ENCODE data around the gene ANKRD11.
"Not testable (repeated sequence)": the region's sequence is repeated elsewhere in the genome, so short reads cannot be mapped to it uniquely, and the experiment has no call there.

The ANKRD11 gene

DNA sequence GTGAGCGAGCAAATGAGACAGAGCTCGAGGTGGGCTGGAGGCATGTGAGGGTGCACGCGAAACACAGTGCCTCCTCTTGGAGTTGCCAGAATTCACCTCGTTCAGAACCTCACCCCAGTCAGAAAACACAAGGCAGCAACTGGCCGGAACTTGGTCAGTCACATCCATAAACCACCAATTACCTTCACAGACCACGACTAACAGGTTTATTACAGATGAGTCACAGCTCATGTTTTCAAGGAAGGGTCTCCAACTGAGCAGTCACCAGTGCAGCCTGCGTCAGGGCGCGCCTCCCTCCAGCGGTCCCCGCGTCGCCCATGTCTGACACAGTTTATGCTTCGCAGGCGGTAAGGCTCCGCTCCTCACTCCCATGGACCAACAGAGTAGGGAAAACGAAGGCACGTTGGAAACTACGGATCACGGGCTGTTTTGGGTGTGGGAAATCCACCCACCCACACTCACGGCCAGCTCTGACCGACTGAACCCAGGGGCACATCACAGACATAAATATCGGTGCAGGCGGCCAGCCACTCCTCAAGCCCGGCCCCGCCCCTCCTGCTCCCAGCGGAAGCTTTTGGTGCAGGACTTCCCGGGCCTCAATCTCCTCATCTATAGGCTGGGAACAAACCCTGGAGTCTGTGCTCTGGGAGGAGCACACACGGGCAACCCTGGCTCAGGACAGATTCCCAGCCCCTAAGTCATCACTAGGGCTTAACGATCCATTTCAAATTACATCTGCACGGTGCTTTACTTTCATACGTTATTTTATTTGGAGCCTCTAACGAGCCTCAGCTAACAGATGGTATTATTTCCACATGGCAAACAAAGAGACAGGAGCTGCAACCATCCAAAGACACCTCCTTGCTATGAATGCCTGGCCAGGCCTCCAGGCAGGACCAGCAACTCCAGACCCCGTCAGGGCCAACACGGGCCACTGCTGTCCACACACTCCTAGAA lies 146.6 kb downstream of the ANKRD11 start:
- DNase-seq = no peak

DNA sequence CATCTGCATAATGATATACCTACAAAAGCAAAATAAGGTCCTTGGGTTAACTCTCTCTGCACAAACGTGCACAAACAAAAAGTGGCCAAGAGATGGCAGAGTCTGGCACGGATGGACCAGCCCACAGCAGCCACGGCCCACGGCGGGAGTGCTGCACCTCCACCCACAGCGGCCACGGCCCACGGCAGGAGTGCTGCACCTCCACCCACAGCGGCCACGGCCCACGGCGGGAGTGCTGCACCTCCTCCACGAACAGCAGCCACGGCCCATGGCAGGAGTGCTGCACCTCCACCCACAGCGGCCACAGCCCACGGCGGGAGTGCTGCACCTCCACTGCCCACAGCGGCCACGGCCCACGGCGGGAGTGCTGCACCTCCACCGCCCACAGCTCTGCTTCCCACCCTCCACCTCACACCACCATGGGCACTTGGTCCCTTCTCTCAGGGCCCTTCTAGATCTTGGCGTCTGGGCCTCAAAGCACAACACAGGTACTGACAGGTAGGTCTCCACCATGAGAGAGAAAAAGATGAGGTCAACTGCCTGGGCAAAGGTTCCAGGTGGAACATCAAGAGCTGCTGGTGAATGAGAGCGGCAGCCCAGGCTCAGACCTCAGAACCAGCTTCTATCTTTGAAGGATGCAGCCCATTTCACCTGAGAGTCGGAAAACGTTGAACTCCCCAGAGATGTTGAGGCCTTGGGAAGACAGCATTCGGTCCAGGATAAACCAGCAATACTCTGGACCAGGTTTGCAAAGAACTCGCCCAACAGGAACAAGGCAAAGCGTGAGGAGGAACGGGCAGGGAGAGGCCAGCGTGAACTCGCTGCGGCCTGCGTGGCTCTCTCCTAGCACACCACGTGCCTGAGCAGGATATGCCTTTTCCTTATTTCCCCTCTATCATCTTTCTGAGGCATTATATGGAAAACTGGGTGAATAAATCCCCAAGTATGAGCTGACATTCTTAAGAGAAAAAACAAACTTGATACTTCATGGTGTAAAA lies 148.4 kb downstream of the ANKRD11 start:
- no peak for DNase-seq

DNA sequence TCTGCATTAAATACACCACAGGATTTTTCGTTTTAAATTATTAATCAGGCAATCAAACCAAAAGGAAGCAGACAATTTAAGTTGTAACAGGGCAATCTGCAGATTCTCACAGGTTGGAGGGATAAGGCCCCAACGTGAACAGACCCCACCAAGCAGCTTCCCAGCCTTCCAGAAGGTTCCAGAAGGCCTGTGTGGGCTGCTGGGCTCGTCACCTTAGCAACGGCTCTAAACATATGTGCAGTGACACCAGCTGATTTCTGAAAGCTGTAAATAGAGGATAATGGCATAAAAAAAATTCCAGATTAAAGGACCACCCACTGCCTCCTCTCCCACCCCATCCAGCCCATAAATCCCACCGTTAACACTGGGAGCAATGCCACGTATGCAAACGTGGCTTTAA lies 149.1 kb downstream of the ANKRD11 start:
- no peak for DNase-seq

DNA sequence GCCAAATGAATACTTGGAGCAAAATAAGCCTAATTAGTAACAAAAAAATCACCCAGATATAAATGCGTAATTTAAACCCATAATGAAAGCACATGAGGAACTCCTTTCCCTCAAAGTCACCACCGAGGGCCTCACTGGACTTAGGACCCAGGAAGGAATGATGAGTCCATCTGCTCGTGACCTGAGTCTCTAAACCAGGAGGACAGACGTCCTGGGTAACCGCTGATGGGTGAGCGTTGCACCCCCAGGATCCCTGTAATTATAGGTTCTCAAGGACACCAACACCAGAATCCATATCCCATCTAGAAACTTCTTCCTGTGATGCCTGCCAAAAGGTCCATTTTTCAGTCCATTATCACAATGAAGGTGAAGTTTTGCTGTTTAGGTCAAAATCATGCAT lies 151.5 kb downstream of the ANKRD11 start:
- DNase-seq = no peak

DNA sequence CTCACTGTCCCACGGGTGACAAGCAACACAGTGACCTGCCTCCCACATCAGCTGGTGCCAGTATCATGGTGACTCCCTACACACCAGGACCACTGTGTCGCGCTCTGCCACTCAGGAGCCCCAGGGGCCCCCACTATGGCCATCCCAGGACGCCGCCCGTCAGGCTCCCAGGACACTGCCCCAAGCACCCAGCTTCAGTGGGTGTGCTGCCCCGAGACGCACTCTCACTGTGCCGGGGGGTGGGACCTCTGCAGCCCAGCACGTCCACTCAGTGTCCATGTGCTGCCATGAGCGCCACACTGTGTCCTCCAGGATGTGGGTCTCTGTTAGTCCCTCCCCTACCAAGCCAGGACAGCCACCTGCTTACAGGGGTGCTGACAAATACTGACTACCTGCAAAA lies 152.4 kb downstream of the ANKRD11 start:
- no peak for DNase-seq

DNA sequence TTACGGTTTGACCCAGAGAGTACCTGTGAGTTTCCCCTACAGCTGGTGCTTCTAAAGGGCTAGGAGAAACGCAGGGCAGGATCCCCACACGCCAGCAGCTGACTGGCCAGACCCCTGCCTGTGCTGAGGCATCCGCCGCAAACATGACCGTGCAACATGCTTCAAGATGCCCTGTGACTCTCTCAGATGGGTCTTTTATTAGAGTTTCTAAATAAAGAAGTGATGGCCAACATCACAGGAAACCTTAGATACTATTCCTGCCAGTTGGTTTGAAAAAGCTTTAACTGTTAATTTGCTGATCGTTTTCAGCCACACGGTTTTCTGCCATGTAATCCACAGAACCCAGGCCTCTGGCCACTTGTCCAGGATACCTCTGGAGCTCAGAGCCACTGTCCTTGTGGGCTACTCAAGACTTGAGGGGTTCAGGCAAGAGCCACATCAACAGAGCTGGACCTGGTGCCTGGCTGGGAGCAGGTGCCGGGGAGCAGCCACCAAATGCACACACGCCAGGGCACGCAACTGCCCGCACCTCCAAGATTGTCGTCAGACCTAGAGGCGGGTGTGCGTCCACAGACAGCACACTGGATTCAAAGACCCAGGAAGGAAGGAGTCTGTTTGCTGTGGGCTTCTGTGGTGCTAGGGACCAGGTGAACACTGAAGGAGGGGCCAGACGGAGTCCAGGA lies 154.4 kb downstream of the ANKRD11 start:
- DNase-seq = no peak

DNA sequence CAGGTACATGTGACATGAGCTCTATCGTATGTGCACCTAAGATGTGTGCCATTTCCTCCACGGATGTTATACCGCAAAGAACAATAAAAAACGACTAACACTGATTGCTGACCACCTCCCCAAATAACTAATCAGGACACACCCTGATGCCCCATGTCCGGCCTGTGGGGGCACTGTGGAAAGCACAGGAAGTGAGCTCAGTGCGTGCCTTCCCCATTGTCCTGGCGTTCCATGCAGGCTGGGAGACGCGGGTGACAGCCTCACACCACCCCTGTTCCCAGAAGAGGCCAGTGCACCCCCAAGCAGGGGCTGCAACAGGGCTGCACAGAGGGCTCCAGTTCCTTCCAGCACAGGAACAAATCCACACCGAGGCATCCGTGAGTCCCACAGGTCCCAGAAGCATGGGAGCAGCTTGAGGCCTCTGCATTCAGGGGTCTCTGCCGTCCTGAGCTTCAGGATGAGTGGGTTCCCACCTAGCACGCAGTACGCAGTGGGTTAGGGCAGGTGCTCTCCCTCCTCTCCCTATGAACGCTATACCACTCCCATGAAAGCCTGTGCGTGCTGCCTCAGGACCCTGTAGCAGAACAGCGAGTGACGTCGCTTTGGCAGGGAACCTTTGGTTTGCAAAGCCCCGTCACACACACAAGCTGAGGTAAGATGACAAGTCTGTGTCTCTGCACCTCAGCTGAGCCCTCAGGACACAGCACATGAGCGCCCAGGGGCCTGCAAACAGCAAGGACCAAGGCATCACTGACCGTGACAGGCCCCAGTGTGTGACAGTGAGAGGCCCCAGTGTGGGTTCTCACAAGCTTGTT lies 155.2 kb downstream of the ANKRD11 start:
- DNase-seq = no peak

DNA sequence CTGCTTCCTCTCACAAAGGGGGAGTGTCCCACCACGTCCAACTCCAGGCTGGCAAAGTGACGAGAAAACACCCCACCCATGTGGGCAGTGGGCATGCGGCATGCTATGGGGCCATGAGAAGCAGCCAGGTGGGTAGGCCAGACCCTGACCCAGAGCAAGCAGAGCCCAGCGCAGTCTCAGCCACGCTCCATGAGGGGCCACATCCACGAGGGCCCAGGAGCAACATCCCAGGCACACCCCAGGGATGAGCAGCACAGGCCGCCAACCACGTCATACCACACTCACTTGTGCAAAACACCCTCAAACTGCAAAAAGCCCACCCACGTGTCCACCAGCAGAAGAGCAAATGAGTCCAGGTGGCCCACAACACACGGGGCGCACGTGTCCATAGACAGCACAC lies 155.9 kb downstream of the ANKRD11 start:
- no peak for DNase-seq

DNA sequence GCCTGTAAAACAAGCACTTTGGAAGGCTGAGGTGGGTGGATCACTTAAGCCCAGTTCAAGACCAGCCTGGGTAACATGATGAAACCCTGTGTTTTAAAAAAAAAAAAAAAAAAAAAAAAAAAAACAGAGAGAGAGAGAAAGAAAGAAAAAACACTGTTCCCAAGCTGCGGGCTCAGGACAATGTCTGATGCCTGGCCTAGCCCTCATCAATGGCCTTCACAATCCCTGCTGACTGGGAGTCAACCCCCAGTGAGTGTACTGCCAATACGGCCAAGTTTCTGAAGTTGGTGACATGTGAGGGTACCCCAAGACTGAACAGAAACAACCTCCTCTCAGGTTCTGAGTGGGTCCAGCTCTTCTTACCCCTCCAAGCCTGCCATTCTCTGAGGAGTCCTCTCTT lies 156.3 kb downstream of the ANKRD11 start:
- DNase-seq = no peak

DNA sequence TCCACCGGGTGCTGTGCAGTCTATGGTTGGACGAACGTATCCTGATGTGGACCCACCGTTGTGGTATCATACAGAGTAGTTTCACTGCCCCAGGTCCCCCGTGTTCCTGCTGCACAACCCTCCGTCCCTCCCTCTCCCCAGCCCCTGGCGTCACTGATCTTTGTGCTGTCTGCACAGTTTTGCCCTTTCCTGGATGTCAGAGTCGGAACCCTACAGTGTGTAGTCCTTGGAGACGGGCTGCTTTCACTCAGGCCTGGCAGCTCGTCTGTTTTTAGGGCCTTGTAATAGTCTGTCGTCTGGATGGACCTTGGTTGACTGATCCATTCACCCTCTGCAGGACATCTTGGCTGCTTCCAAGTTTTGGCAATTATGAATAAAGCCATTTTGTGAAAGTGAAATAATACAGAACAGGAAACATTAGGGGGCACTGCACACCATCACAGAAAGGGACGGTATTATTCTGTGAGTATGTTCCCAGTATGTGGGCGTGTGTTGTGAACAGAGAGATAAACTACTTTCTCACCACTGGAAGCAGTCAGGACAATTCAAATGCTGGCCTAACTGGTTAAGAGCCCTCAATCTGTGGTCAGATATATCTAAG lies 156.9 kb downstream of the ANKRD11 start:
- peak; percentile 69 for DNase-seq

DNA sequence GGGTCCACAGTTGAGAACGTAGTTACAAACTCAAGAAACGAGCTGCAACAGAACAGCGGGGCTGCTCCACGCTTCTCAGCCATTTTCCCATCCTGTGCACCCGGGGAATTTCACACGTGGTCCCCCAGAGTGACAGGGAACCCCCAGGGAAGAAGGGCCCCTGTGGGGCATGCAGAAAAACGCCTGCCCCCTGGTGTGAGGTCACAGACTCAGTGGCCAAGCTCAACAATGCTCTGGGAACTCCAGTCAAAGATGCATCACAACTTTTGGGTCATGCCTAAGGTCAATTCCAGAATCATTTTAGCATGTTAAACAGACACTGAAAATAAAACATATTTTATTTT lies 157.5 kb downstream of the ANKRD11 start:
- no peak for DNase-seq

DNA sequence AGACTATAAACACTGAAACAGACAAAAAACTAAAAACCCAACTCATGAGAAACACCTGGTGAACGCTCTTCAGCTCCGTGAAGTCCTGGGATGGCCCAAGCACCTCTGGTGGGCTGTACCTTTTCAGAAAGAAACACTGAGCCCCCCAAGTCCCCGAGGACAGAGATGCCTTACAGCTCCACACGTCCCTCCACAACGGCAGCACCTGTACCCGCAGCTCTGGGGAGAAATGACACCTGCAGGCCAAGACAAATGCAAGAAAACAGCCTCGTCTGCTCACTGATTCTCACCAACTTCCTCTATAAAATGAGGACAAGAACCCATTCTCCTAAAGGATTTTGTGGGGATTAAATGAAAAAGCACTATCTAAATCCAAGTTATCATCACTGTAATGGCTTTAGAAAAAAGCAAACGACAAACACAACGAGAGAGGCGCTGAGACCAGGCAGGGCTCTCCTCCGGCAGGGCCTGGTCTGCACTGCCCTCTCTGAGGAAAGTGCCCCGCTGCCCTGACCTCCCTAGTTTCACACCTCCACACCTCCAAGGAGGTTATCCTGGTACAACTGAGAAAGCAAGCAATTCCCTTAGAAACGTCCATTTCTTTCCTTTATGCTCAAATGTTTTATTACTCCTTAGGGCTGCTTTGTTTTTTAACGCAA lies 158.0 kb downstream of the ANKRD11 start:
- no peak for DNase-seq

DNA sequence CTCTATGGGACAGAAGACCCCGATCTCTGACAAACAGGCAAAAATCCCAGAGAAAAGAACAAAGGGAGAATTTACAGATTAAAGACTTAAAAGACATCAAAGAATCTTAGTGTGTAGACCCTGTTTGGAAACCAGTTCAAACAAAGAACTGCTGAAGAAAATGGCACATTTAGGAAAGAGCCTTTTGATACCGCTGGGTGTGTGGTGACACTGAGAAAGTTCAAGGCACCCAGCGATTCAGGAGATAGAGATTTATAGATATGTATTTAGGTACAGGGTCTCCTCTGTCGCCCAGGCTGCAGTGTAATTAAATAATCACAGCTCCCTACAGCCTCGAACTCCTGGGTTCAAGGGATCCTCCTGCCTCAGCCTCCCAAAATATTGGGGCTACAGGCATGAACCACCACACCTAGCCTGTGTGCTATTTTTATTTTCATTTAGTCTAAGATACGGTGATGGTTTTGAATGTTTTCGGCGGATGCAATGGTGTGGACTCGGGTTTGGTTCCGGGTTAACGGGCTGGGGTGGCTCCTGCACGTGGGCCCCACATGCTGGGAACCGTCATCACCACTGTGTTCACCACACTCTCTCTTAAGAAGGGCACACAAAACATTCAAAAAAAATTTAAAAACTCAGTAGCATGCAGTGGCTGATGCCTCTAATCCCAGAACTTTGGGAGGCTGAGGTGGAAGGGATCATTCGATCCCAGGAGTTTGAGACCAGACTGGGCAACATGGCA lies 158.8 kb downstream of the ANKRD11 start:
- DNase-seq = no peak

DNA sequence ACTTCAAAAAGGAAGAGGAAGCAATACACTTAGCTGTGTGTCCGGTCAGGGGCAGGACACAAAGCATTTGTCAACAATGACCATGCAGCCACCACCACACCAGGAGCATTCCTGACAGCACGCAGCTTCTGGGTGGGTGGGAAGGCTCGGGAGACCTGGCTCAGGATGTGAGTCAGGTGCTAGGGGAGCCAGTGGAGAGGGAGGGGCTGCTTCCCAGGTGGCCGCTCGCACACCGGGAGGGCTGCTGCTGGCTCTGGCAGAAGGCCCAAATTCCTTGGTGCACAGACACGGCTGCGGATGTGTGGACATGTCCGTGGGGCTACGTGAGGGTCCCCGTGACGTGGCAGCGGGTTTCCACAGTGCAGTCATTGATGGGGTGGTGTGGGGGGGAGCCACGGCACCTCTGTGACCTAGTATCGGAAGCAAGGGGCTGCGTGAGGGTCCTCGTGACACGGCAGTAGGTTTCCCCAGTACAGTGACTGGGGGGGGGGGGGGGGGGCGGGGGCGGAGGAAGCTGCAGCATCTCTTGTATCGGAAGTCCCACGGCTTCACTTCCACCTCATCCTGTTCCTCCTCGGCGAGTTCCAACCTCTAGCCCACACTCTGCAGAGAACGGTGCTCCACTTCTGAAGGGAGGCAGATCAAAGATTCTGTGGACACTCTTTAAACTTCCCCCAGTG lies 160.0 kb downstream of the ANKRD11 start:
- DNase-seq = no peak

DNA sequence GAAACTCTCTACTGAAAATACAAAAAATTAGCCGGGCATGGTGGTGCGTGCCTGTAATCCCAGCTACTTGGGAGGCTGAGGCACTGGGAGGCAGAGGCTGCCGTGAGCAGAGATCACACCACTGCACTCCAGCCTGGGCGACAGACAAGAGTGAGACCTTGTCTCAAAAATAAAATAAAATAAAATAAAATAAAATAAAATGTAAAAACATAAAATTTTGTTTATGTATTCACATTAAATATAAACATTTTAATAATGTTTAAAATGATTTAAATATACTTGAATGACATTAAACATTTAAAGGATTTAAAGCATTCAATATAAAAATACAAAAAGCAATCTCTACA lies 160.6 kb downstream of the ANKRD11 start:
- not testable (repeated sequence) for DNase-seq

DNA sequence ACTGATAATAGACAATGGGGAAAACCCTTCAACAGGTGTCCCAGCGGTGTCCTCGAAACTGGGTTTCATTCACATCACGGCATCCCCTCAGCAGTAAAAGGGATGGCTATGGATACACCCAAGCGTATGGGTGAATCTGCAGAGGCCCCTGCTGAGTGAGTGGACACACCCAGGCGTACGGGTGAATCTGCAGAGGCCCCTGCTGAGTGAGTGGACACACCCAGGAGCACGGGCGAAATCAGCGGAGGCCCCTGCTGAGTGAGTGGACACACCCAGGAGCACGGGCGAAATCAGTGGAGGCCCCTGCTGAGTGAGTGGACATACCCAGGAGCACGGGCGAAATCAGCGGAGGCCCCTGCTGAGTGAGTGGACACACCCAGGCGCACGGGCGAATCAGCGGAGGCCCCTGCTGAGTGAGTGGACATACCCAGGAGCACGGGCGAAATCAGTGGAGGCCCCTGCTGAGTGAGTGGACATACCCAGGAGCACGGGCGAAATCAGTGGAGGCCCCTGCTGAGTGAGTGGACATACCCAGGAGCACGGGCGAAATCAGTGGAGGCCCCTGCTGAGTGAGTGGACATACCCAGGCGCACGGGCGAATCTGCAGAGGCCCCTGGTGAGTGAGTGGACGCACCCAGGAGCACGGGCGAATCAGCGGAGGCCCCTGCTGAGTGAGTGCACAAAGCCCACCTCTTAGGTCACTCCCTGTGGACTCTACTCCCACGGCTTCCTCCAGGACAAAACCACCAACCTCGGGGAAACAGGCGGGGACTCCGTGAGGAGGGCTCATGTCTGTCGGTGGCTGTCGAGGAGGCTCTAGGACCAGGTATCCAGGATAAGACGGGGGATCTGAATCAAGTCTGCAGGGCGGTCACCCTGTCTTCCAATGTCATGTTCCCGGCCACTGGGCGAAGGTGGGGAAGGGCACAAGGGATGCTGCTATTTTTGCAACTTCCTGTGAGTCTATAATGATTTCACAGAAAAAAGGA lies 161.7 kb downstream of the ANKRD11 start:
- DNase-seq = not testable (repeated sequence)

DNA sequence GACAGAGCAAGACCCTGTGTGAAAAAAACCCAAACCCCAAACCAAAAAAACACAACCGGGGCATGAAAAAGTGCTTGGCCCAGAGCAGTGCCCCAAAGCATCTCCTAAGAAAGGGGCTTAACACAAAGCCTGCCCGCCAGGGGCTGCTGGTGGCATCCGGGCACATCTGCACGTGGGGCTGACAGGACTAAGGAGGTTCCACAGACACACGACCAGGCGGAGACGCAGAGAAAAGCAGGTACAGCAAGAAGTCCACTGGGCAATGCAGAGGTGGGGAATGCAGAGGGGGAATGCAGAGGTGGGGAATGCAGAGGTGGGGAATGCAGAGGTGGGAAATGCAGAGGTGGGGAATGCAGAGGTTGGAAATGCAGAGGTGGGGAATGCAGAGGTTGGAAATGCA lies 163.6 kb downstream of the ANKRD11 start:
- DNase-seq = no peak

DNA sequence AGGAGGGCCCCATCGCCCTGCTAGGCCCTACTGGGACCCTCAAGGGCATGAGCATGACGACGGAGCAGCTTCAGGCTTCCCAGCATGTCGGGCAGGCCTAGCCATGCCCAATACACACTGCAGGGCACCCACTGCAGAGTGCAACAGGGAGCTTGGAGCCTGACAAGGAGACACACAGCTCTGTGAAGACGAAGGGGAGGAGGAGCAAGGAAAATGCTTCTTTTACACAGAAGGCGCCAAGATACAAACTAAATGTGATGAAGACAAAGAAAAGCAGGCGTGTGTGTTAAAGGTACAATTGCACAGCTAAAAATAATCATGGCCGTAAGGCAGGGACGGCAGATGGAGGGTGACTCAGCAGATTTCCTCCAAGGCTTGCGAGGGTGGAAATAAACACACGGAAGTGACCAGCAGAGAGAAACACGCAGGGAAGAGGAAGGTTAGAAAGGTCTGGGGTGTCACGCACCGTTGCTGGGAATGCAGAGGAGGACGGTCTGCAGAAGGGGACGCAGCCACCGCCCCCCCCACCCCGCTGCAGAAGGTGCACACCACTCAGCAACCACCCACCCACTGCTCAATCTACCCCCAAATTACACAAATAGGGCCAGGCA lies 164.4 kb downstream of the ANKRD11 start:
- peak; percentile 67 for DNase-seq
